AG04450 (cell line): ENCODE results near the gene CCDC47. TPM values are rescaled to one million over a fixed set of nuclear protein-coding genes. Genes with fewer than 3 reads are reported as not detected.

ENCODE experiments used
- CTCF ChIA-PET: fragments of 300-600, 350-600 bp; formaldehyde crosslinking; extraction: SDS; loops from one replicate; lab custom pipeline; 2022; ENCODE audit warnings: antibody characterized with exemption, inconsistent platforms; lab: Charles Lee
- POLR2A ChIA-PET: fragments of 350-600 bp; formaldehyde crosslinking; extraction: SDS; loops from one replicate; lab custom pipeline; 2021; ENCODE audit warnings: antibody characterized with exemption, inconsistent platforms; lab: Yijun Ruan, JAX
- DNase-seq: peaks from one replicate; pipeline ENCODE4 v3.0.0-alpha.2; 2011; ENCODE audit warnings: low read depth, low spot score
- H3K27ac ChIP-seq: one replicate; pipeline ENCODE4 v1.5.1; 2012; ENCODE audit warnings: low read depth, low read length, control low read depth
- H3K27me3 ChIP-seq: one replicate; pipeline ENCODE4 v1.6.0; 2012; ENCODE audit warnings: low read length; ENCODE audit not compliant: control insufficient read depth, insufficient read depth
- H3K4me3 ChIP-seq: 2 replicates; pipeline ENCODE4 v1.5.1; 2011; ENCODE audit warnings: mild to moderate bottlenecking, low read depth, low read length, control low read depth
- H3K9me3 ChIP-seq: 2 replicates; pipeline ENCODE4 v1.5.1; 2012; ENCODE audit warnings: low read length; ENCODE audit not compliant: control insufficient read depth, insufficient read depth
- CTCF ChIP-seq: IDR thresholded peaks from 2 replicates; pipeline ENCODE4 v1.5.1; 2011; ENCODE audit warnings: low read depth, low read length, control low read depth, inconsistent platforms
- polyA plus RNA-seq: library from polyadenylated mRNA; depleted of rRNA; stranded (reverse); fragments of >200 nt; gene quantifications from 2 replicates; pipeline ENCODE4 v1.2.3, GENCODE V29; 2011; rRNA removed

CCDC47 gene
- polyA plus RNA-seq, 1 experiment = 68.9 TPM

GRCh38 chr17:63698381-63698885 is 75.0 kb downstream of the CCDC47 start:
- H3K4me3 ChIP-seq = peak overlapping the region; percentile 55
- no peaks in the 10 kb centered on the region for H3K27me3 ChIP-seq
- ChIA-PET POLR2A (interaction anchor here (1.1 kb wide), 1 partner anchor 77 kb away, joined by 4 read pairs; the partner anchor contains the start of gene MAP3K3), CTCF (interaction anchor here (0.7 to 1.5 kb wide), 5 partner anchors 11 to 273 kb away, joined by 3 to 4 read pairs (median 3); no protein-coding TSS in a partner anchor)
- H3K9me3 ChIP-seq = no peaks in the 10 kb centered on the region; the same call in 1 of the 2 replicates
- no peak for DNase-seq
- TF ChIP-seq CTCF = no peak
- H3K27ac ChIP-seq = no peak overlapping the region

GRCh38 chr17:63697341-63698286 is 75.8 kb downstream of the CCDC47 start:
- H3K27me3 ChIP-seq = no peaks in the 10 kb centered on the region
- ChIA-PET POLR2A (interaction anchor here (1.1 kb wide), 1 partner anchor 76 kb away, joined by 4 read pairs; the partner anchor contains the start of gene MAP3K3), CTCF (interaction anchor here (0.7 to 1.5 kb wide), 4 partner anchors 10 to 273 kb away, joined by 3 to 4 read pairs (median 4); no protein-coding TSS in a partner anchor)
- TF ChIP-seq CTCF = peak; percentile 61
- no peak overlapping the region for H3K27ac ChIP-seq
- no peak overlapping the region for H3K4me3 ChIP-seq
- no peaks in the 10 kb centered on the region; the same call in 1 of the 2 replicates for H3K9me3 ChIP-seq
- no peak for DNase-seq

GRCh38 chr17:63696381-63696961 is 76.9 kb downstream of the CCDC47 start:
- POLR2A ChIA-PET = no interaction called here
- H3K27ac ChIP-seq = no peak overlapping the region
- no peaks in the 10 kb centered on the region; the same call in 1 of the 2 replicates for H3K9me3 ChIP-seq
- H3K27me3 ChIP-seq = no peaks in the 10 kb centered on the region
- TF ChIP-seq CTCF = peak; percentile 39; the same call in 1 of the 2 replicates
- no peak overlapping the region for H3K4me3 ChIP-seq
- no peak for DNase-seq
- CTCF ChIA-PET = interaction anchor here (1.0 kb wide), 1 partner anchor 18 kb away, joined by 3 read pairs; no protein-coding TSS in a partner anchor

- no peak for TF ChIP-seq CTCF
- no peak overlapping the region for H3K4me3 ChIP-seq
- ChIA-PET POLR2A (interaction anchor here (0.8 kb wide), 1 partner anchor 74 kb away, joined by 3 read pairs; the partner anchor contains the start of gene MAP3K3), CTCF (interaction anchor here (1.0 kb wide), 1 partner anchor 17 kb away, joined by 3 read pairs; no protein-coding TSS in a partner anchor)
- no peaks in the 10 kb centered on the region; the same call in 1 of the 2 replicates for H3K9me3 ChIP-seq
- no peak overlapping the region for H3K27ac ChIP-seq
- DNase-seq = no peak
- no peaks in the 10 kb centered on the region for H3K27me3 ChIP-seq
Measured at GRCh38 chr17:63695889-63696288, 77.5 kb downstream of the CCDC47 start.

Other genes starting within 250 kb of the CCDC47 start
- gene DCAF7, start 223.1 kb downstream of the CCDC47 start, polyA plus RNA-seq = 50.4 and 52.7 TPM in 2 replicates
- gene TACO1, start 172.7 kb downstream of the CCDC47 start, polyA plus RNA-seq = 23.1 and 23.2 TPM in 2 replicates
- 14.9 and 15.3 TPM in 2 replicates for gene MAP3K3, start 151.2 kb downstream of the CCDC47 start, polyA plus RNA-seq
- gene LIMD2, start 73.5 kb downstream of the CCDC47 start, polyA plus RNA-seq = 13.4 and 24.6 TPM in 2 replicates
- gene STRADA, start 31.8 kb downstream of the CCDC47 start, polyA plus RNA-seq = 28.0 and 28.1 TPM in 2 replicates
- 122 and 141 TPM in 2 replicates for gene DDX42, start 573 bp upstream of the CCDC47 start, polyA plus RNA-seq
- 179 and 220 TPM in 2 replicates for gene PSMC5, start 53.8 kb upstream of the CCDC47 start, polyA plus RNA-seq
- 54.2 and 58.4 TPM in 2 replicates for gene FTSJ3, start 54.1 kb upstream of the CCDC47 start, polyA plus RNA-seq
- gene SMARCD2, start 69.1 kb upstream of the CCDC47 start, polyA plus RNA-seq = 48.8 and 58.3 TPM in 2 replicates
- not detected in 2 replicates for gene CSH2, start 100.1 kb upstream of the CCDC47 start, polyA plus RNA-seq
- not detected in 2 replicates for gene GH2, start 108.3 kb upstream of the CCDC47 start, polyA plus RNA-seq
- not detected in 2 replicates for gene CSH1, start 123.0 kb upstream of the CCDC47 start, polyA plus RNA-seq
- gene CSHL1, start 137.7 kb upstream of the CCDC47 start, polyA plus RNA-seq = not detected in 2 replicates
- not detected in 2 replicates for gene GH1, start 145.2 kb upstream of the CCDC47 start, polyA plus RNA-seq
- not detected in 2 replicates for gene CD79B, start 158.7 kb upstream of the CCDC47 start, polyA plus RNA-seq
- gene SCN4A, start 199.3 kb upstream of the CCDC47 start, polyA plus RNA-seq = 0.01 TPM in 2 replicates
- 0.15 and 0.19 TPM in 2 replicates for gene PRR29, start 224.8 kb upstream of the CCDC47 start, polyA plus RNA-seq
- 0.16 and 0.52 TPM in 2 replicates for gene ICAM2, start 247.0 kb upstream of the CCDC47 start, polyA plus RNA-seq